Measurements from ENCODE around the gene PCDH15.
"Not testable (repeated sequence)": the region's sequence is repeated elsewhere in the genome, so short reads cannot be mapped to it uniquely, and the experiment has no call there.

The PCDH15 gene

DNA sequence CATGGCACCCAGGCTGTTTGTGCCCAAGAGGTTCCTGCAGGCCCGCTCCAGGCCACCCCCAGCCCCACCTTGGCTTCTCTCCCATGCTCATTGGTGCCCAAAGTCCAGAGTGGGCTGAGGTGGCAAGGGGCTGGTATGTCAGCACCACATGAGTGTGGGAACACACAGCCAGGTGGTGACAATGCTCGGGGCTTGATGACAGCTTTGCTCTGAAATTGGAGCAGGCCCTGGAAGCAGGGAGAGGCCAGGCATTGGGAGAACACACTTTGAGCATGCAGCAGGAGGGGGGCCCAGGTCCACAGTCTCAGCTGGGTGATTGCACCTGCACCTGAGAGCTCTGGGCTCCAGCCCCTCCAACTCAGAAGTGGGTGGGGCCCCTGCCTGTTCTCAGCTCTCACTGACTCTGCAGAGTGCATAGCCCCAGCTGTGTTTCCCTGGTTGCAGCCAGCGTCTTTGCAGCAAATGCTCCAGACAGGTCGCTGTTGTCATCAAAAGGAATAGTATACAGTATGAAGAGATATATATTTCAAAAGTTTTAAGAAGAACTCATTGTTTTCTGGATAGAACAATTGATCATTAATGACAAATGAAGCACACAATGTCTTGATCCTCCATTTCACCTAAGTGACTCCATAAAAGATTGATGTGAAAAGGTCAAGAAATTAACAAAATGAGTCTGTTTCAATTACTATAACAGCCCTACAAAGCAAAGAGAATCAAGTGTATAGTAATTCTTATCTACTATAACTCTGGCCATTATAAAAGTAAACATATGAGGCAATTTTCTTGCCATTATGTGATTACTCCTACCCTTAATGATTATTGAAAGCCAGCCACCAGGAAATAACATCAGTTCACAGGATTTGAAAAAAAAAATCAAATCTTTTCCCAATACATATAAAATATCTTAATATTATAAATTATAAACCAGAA lies 848.1 kb downstream of the PCDH15 start:
- no peak for DNase-seq

DNA sequence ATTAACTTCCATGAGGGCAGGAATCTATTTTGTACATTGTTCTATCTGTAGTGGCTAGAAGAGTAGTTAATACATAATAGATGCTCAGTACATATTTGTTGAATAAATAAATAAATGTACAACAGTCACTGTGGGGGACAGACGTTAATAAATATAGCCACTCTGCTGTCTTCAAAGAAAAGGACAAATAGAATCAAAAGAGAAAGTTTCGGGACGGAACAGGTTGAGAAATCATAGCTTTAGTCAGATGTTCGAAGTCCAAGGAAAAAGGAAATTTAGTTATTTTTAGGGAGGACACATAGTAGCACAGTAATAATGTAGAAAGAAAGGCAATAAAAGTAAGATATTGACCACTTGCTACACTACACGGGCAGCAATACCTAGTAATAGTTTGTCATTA lies 861.4 kb downstream of the PCDH15 start:
- DNase-seq: no peak

DNA sequence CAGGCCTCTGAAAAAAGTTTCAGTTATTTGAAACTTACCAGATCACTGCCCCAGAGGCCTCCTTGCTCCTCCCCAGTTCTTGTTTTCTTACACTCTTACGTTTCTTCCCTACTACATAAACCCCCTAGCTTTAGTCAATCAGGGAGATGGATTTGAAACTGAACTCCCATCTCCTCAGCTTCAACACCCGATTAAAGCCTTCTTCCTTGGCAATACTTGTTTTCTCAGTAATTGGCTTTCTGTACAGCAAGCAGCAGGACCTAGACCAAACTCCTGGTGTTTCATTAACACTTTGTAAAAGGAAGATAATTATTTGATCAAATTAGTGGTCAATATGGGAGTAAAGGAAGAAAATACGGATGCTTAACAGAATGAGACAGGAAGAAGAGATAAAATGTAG lies 870.4 kb downstream of the PCDH15 start:
- DNase-seq: no peak

DNA sequence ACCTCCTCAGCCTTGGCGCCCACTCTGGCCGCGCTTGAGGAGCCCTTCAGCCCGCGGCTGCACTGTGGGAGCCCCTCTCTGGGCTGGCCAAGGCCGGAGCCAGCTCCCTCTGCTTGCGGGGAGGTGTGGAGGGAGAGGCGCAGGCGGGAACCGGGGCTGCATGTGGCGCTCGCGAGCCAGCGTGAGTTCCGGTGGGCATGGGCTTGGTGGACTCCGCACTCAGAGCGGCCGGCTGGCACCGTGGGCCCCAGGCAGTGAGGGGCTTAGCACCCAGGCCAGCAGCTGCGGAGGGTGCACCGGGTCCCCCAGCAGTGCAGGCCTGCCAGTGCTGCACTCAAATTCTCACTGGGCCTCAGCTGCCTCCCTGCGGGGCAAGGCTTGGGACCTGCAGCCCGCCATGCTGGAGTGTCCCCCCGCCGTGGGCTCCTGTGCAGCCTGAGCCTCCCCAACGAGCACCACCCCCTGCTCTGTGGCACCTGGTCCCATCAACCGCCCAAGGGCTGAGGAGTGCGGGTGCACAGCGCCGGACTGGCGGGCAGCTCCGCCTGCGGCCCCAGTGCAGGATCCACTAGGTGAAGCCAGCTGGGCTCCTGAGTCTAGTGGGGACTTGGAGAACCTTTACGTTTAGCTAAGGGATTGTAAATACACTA lies 876.9 kb downstream of the PCDH15 start:
- not testable (repeated sequence) for DNase-seq

DNA sequence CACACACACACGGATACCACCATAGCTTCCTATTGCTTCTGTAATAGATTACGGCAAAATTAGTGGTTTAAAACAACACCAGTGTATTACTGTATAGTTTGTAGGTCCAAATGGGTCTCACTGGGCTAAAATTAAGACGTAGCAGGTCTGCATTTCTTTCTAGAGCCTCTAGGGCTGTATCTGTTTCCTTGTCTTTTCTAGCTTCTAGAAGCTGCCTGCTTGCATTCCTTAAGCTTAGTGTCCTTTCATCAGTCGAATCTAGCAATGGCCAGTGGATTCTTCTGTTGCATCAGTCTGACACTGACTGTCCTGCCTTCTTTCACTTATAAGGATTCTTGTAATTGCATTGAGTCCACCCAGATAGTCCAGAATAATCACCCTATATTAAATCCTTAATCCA lies 882.3 kb downstream of the PCDH15 start:
- no peak for DNase-seq

DNA sequence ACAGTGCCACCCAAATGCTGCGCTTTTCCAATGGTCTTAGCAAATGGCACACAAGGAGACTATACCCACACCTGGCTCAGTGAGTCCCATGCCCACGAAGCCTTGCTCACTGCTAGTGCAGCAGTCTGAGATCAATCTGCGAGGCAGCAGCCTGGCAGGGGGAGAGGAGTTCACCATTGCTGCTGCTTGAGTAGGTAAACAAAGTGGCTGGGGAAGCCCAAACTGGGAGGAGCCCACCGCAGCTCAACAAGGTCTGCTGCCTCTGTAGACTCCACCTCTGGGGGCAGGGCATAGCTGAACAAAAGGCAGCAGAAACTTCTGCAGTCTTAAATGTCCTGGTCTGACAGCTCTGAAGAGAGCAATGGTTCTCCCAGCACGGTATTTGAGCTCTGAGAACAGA lies 891.2 kb downstream of the PCDH15 start:
- DNase-seq: no peak

DNA sequence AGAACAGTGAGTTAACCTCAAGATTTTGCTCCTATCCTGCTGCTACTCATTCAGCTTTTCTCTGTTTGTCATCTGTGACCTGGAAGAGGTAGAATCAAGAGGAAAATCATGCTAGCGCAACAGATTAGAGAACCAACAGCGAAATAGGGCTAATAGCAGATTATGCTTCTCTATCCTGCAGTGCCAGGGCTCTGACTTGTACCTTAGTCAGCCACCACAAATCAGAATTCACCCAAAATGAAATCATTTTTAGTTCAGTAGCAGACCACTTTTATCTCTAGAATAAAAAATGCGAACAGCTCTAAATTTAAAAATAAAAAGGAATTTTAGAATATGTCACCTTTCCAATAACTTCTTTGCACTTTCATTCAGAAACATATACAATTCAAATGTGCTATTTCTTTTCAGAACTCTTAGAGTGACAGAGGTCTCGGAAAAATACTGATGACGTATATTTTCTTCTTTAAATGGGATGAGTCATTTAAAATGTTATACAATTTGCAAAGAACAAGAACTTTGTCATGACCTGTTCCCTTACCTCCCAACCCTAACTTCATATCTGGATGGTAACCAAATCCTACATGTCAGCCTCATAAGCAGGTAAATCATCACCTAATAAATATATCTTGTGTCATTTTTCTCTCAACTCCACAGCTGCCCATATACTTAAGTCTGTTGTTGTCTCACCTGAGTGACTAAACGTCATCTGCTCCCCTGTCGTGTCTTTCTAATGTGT lies 896.4 kb downstream of the PCDH15 start:
- DNase-seq: no peak

DNA sequence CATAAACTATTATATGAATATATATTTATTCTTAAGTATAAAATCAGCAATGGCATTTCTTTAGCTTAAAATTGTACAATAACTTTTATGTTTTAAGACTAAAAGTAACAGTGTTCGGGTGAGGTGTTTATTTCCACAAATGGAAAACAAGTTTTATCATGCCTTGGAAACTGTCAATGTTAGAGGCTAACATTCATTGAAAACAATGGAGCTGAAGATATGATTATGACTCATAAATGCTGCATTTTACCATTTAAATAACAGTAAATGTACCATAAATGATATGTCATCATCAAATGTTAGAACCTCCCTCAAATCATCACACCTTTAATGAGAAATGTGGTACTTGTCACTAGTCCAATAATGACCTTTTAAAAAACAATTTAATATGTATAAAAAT lies 897.3 kb downstream of the PCDH15 start:
- DNase-seq: no peak

DNA sequence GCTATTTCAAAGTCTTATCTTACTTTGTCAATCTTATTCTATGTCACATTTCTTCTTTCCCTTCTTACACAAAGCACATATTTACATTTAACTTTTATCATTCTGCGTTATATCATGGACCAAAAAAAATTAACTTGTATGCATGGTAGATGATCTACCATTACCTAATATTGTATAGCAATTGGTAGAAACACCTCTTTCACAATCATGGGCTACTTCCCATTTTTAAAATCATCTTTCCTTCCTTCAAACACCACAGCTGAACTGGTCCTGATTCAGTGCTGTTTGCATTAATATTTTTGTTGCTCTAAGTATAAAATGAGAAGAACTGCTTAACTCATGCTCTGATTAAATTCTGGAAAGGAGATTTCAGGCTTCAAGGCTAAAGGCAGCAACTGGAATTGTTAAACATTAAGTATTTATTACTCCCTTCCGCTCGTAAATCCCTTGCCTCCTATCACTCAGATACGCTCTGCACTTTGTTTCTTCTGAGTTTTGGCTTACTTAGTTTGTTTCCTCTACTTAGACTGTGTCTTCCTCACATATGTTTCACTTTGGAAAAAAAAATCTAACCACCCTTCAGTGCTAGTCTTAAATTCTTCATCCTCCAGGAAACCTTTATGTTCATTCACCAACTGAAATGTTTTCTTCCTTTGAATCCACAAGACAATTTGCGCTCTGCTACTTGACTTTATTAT lies 901.4 kb downstream of the PCDH15 start:
- DNase-seq: no peak

DNA sequence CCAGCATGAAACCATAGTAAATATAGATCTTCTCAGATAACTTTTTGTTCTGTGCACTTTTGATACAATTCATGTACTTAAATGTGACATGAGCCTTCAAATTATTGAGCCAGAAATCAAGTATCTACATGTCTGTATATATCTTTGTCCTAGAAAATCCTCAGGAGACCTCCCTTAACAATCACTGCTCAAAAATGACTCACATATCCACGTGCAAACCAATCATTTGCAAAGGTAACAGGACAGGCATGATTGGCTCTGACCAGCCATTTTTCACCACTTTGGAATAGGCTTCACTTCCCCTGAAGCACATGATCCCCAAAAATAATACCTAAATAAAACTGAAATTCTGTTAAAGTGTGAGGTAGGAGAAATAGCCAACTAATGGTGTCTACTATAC lies 902.5 kb downstream of the PCDH15 start:
- no peak for DNase-seq

DNA sequence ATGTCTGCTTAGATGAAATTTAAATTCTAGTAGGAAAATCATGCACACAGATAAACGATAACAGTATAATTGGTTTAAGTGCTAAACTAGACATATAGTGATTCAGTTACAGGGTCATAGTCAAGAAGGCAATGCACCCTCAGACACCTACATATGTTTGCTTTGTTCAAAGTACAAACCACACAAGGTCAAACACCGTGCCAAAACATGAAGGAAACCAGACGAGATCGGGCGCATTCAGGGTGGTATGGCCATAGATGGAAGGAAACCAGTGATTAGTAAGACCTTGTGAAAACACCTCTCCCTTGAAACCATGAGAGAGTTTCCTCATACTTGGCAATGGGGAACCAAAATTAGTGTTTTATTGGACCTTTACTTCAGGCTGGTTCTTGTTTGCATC lies 906.9 kb downstream of the PCDH15 start:
- no peak for DNase-seq

DNA sequence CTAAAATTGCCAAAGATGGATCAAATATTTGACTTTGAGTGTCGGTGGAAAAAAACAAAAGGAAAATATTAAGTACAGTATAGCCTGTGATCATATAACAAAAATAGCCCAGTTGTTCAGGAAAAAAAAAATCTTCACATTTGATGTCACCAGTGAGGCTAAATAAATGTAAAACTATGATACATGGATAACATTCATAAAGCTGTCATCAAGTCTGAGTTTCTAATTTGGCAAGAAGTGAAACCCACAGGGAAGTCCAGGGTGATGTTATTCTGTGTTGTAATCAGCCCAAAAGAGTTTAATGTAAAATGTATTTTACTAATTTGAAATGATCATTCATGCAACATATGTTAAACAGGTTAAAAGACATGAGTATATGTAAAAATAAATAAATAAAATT lies 908.0 kb downstream of the PCDH15 start:
- DNase-seq: no peak

DNA sequence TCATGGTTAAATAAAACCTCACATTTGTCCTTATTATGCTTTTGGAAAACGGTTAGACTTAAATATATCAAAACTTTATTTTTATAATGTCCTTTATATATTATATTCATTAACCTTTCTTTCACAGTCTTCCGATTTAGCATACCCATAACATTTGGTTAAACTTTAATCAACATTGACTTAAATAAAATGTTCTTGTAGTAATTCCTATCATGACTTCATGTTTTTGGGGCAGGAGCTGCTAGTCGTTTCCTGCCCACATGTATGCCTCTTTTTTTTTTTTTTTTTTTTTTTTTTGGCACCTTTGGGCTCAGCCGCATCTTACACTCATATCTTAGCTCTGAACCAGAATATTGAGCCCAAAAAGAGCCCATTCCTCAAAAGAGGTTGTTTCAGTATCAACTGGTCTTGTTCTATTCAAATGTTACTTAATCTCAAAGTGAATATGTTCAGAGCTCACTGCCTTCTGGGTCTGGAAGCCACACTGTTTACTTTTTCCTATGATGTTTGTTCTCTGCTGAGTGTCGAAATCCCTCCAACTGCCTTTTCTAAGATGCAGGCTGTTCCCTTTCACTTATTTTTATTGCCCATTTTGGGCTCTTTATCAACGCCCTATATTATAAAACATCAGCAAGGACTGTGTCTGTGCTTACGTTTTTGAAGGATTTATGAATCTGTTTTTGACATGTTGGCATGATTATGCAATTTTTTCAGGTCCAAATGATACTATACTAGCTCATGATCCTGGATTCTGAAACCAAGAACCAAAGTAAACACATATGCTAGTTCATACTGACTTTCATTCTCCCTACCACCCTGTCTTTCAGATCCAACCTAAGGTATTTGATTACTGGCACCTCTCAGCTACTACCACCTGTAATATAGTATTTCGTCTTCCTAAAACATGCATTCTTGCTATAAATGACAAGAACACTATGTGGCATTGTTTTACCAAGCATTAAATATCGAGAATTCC lies 914.4 kb downstream of the PCDH15 start:
- DNase-seq: no peak

DNA sequence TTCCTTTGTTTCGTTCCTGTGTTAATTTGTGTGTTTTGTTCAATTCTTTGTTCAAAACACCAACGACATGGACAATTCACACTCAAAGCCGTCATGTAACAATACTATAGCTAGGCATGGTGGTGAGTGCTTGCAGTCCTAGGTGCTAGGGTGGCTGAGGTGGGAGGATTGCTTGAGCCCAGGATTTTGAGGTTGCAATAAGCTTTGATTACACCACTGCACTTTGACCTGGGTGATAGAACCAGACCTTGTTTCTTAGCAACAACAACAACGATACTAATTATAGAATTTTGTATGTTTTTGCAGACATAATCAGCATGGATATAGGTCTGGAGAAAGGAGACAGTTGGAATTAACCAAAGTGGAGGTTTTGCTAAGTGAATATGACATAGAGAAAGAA lies 936.2 kb downstream of the PCDH15 start:
- no peak for DNase-seq

DNA sequence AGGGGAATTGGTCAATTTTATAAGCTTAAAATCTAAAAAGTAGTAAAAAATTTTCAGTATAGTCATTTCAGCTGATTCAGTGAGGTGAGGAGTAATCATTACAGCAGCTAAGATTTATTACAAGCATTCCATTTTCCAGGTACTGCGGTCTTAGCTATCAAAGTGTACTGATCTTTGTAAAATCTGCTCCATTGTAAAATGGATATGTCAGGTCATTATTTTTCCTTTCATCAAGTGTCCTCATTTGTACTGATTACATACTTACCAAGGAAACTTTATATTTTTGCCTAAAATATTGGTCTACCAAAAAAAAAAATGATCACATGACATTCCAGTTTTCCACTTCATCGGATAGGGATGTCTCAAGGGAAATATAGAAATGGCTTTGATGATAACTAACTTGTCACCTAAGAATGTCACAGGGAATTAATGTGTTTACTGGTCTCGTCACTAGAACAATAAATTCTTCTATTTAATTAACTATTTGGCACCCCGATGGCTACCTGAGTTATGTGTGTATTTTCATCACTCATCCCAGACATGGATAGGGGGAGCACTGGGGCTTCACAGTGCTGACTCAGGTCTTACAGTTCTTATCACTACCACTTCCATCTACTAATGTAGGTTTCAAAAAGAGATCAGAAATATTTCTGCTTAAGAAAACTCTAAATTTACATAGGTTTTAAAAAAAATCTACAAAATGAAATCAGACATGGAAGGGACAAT lies 948.4 kb downstream of the PCDH15 start:
- DNase-seq: no peak

DNA sequence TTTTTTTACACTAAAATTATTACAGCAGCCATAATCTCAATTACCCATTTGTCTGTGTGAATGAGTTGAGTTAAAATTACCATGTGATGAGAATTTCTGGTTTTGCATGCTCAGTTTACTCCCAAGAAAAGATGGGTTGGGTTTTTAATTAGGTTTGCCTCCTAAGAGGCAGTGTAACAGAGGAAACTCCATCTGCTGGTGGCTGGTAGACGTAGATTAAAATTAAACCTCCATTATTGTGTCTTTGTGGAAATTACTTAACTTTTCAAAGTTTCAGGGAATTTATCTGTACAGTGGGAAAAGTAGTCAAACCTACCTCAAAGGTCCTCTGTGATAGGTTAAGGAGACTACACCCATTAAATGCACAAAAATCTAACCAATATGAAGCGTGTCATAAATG lies 954.2 kb downstream of the PCDH15 start:
- no peak for DNase-seq

DNA sequence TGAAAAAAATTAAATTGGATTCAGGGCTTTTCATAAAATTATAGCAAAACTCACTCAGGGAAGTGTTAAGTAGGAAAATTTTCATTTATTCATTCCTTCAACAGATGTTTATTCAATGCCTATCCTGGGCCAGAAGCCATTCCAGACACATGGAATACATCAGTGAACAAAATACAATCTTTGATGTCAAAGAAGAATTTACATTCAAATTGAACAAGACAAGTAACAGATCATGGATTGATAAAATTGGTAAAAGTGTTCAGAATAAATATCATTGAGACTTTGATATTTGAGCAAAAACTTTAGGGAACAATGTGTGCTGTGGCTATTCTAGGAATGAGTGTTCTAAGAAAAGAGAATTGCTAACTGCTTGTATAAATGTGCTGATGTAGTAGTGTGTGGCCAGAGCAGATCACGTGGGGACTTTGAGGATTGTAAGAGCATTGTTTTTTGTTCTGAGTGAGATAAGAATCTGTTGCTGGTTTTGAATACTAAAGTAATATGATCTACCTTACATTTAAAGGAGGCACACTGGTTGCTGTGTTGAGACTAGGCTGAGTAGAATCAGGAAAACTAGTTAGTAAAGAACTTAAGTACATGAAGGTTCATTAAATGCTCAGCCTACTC lies 957.2 kb downstream of the PCDH15 start:
- no peak for DNase-seq

DNA sequence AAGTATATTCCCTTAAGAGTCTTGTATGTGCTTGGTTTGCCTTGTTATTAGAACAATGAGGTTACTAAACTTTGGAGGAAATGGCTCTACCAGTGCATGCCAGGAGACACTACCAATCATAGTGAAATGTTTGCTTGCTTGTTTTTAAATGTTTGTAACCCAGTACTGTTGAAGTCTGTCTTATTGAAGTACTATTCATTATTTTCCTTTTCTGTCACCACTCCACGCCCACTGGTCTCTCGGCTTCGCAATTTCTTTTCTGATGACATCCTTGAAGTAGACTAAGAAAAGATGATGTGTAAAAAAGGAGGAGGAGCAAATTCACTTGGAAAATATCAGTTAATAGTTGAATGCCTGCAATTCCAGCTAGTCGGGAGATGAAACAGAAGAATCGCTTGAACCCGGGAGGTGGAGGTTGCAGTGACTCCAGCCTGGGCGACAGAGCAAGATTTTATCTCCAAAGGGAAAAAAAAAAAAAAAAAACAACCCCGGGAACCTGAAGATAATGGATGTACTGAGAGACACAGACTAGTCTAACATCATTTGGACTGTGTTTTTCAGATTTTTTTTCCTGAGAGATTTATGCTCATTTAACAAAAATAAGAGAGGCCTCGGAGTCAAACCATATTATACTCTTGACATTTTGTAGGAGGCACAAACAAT lies 959.4 kb downstream of the PCDH15 start:
- DNase-seq: no peak

DNA sequence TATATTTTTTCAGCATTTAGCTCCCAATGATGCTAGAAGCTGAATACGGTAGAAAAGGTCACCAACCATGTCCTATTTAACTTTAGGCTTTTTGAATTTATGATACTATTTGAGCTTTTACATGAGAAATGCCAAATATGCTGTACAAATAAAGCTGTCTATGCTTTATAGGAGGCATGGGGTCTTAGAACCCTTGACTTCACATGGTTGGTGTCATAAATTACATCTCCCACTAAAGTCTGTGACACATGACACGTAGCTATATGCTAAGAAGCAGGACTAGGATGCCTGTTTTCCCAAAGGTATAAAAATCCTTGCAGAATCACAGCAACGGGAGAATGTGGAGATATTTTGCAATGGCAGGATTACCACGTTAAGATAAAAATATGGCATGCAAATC lies 960.4 kb downstream of the PCDH15 start:
- DNase-seq: no peak

DNA sequence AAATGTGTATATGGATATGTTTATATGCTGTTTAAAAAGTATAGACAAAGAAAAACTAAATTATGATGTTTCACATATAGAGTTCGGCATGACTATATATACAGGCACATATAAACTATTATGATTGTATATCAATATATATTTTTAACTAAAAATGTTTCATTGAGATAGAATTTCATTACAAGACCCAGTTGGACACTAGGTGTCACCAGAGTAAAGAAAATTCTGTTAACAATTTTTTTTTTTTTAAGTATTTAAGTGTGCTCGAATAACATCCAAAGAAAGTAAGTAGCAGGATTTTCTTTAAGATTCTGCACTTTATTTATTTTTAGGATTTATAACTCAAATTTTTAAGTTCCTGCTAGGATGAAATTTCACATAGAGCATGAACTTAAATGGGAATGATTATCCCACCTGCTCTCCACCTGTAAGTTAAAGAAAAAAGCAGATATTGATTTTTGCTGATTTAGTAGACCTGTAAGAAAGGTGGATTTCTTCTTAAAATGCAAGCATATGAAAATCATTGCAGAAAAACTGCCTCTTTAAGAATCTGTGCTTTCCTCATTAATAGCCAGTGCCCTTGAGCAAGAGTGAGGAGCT lies 961.5 kb downstream of the PCDH15 start:
- DNase-seq: no peak
